ENCODE data around the gene SORCS3. TPM values are rescaled to one million over a fixed set of nuclear protein-coding genes. Genes with fewer than 3 reads are reported as not detected.
"Not testable (repeated sequence)": the region's sequence is repeated elsewhere in the genome, so short reads cannot be mapped to it uniquely, and the experiment has no call there.

Gene SORCS3
- total RNA-seq, 1 donor from 2014 or later = not detected

DNA sequence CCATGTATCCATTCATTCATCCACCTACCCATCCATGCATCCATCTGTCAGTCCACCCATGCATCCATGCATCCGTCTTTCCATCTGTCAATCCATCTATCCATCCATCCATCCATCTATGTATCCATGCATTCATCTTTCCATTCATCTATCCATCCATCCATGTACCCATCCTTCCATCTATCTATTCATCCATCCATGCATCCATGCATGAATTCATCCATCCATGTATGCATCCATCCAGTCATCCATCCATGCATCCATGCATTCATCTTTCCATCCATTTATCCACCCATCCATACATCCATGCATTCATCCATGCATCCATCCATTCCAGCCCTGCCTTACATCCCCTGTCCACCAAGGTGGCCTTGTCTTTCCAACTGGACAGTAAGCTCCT, 45.7 kb downstream of the SORCS3 start:
- Mint-ChIP-seq H3K4me3 (no peak overlapping the region), H3K9me3 (no peaks in the 10 kb centered on the region), H3K27me3 (ENCODE audit: insufficient read depth) (no peaks in the 10 kb centered on the region), H3K36me3 (ENCODE audit: low read depth) (no peaks in the 10 kb centered on the region), H3K27ac (no peak overlapping the region), H3K4me1 (ENCODE audit: low read depth) (no peaks in the 10 kb centered on the region)
- intact Hi-C loops (cut with micrococcal nuclease) = no loop called here
- DNase-seq (ENCODE audit: low spot score) = no peak

DNA sequence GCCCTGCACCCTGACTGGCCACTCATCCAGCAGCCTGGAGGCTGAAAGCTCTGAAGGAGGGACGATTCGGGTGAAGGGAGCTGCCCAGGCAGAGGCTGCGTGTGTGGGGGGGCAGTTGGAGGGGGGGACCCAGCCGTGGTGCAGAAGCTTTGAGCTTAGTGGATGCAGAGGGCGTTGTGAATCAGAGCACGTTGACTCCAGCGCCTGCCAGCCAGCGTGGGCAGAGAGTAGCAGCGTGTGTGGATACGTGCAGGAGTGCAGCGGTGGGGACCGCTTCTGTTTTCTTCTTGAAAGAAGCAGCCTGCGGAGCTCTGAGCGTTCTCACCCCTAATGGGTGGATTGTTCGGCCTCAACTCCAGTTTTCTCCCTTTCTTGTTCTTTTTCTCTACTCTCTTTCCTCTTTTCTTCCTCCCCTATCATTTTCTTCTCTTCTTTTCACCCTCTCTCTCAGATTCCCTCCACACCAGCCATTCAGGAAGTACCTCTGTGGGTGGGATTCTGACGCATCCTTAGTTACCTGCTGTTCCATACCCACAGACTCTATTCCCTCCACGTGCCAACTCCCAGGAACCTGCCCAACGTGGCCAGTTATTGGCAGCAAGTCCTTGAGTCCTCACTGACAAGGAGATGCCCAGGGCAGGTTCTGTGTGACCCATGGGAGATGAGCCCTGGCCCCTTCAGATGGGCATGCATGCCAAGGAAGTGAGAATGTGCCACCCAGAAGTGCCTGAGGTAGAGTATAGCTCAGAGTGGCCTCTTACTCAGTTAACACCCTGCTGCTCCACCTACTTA, 47.4 kb downstream of the SORCS3 start:
- Mint-ChIP-seq H3K27ac (no peak overlapping the region), H3K4me3 (no peak overlapping the region), H3K4me1 (ENCODE audit: low read depth) (no peaks in the 10 kb centered on the region), H3K9me3 (no peaks in the 10 kb centered on the region), H3K27me3 (ENCODE audit: insufficient read depth) (no peaks in the 10 kb centered on the region), H3K36me3 (ENCODE audit: low read depth) (no peaks in the 10 kb centered on the region)
- intact Hi-C loops (cut with micrococcal nuclease) = no loop called here
- no peak for DNase-seq (ENCODE audit: low spot score)

DNA sequence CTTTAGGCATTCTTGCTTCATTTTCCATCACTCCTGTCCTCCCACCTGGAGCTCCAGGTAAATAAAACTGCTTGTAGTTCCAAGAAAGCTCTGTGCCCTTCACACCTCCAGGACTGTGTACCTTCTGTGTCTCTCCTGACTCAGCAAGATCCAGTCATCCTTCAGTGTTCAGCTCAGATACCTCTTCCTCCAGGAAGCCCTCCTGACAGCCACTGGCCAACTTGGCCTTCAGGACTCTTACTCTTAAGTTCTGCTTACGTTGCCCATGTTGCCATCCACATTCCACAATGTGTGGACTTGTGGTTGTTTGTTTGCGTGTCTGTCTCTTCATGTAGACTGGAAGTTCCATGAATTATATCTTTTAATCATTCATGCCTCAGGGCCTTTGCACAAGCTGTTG, 48.0 kb downstream of the SORCS3 start:
- DNase-seq (ENCODE audit: low spot score) = no peak
- no peaks in the 10 kb centered on the region for H3K4me1 Mint-ChIP-seq (ENCODE audit: low read depth)
- H3K9me3 Mint-ChIP-seq = no peaks in the 10 kb centered on the region
- H3K27ac Mint-ChIP-seq = no peak overlapping the region
- no peaks in the 10 kb centered on the region for H3K36me3 Mint-ChIP-seq (ENCODE audit: low read depth)
- no peak overlapping the region for H3K4me3 Mint-ChIP-seq
- intact Hi-C loops (cut with micrococcal nuclease) = no loop called here
- H3K27me3 Mint-ChIP-seq (ENCODE audit: insufficient read depth) = no peaks in the 10 kb centered on the region

GRCh38 chr10:104689547-104689946, 48.5 kb downstream of the SORCS3 start:
- Mint-ChIP-seq H3K27ac (no peak overlapping the region), H3K4me3 (no peak overlapping the region), H3K36me3 (ENCODE audit: low read depth) (no peaks in the 10 kb centered on the region), H3K27me3 (ENCODE audit: insufficient read depth) (no peaks in the 10 kb centered on the region), H3K9me3 (no peaks in the 10 kb centered on the region), H3K4me1 (ENCODE audit: low read depth) (no peaks in the 10 kb centered on the region)
- no peak for DNase-seq (ENCODE audit: low spot score)
- intact Hi-C loops (cut with micrococcal nuclease) = no loop called here

DNA sequence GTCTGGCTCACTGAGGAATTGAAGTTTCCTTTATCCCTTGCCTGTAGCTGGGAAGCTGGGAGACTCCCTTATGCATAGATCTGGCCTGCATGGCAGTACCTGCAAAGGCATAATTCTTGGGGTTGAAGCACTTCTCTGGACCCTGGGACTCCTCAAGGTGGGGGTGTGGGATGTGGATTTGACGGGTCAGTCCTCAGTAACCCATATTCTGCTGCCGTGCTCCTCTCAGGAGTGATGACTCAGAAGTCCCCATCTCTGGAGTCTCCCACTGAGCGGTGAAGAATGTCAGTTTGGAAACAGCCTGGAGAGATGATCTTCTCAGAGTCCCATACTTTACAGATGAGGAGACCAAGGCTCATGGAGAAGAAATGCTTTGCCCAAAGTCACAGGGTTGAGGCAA, 49.0 kb downstream of the SORCS3 start:
- Mint-ChIP-seq H3K27me3 (ENCODE audit: insufficient read depth) (no peaks in the 10 kb centered on the region), H3K4me1 (ENCODE audit: low read depth) (no peaks in the 10 kb centered on the region), H3K9me3 (no peaks in the 10 kb centered on the region), H3K4me3 (no peak overlapping the region), H3K27ac (no peak overlapping the region), H3K36me3 (ENCODE audit: low read depth) (no peaks in the 10 kb centered on the region)
- intact Hi-C loops (cut with micrococcal nuclease) = no loop called here
- DNase-seq (ENCODE audit: low spot score) = no peak

DNA sequence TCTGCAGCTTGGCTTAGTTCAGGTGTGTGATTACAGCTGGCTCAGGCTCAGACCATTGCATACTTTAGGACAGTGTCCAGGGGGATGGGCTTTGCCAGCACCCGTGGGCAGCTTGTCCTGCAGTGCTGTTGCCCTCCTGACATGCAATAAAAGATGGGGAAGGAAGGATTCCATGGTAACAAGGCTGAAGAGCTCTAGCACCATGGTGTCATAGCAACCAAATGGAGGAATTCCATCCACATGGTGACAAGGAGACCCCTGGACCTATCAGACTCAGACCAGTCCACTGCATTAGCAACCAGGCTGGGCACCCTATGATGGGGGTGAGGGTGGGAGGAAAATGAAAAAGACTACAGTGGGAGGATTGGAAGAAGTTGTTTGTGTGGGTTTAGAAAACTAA, 49.9 kb downstream of the SORCS3 start:
- no peak for DNase-seq (ENCODE audit: low spot score)
- no peaks in the 10 kb centered on the region for H3K36me3 Mint-ChIP-seq (ENCODE audit: low read depth)
- no peaks in the 10 kb centered on the region for H3K9me3 Mint-ChIP-seq
- intact Hi-C loops (cut with micrococcal nuclease) = no loop called here
- no peak overlapping the region for H3K4me3 Mint-ChIP-seq
- H3K27ac Mint-ChIP-seq = no peak overlapping the region
- H3K4me1 Mint-ChIP-seq (ENCODE audit: low read depth) = no peaks in the 10 kb centered on the region
- H3K27me3 Mint-ChIP-seq (ENCODE audit: insufficient read depth) = no peaks in the 10 kb centered on the region

GRCh38 chr10:104694074-104694473, 53.0 kb downstream of the SORCS3 start:
- Mint-ChIP-seq H3K4me1 (ENCODE audit: low read depth) (no peaks in the 10 kb centered on the region), H3K27ac (no peak overlapping the region), H3K27me3 (ENCODE audit: insufficient read depth) (no peaks in the 10 kb centered on the region), H3K9me3 (no peaks in the 10 kb centered on the region), H3K4me3 (no peak overlapping the region), H3K36me3 (ENCODE audit: low read depth) (no peaks in the 10 kb centered on the region)
- intact Hi-C loops (cut with micrococcal nuclease) = no loop called here
- DNase-seq (ENCODE audit: low spot score) = no peak

- H3K9me3 Mint-ChIP-seq; H3K4me1 Mint-ChIP-seq (ENCODE audit: low read depth); H3K36me3 Mint-ChIP-seq (ENCODE audit: low read depth); H3K27ac Mint-ChIP-seq; H3K27me3 Mint-ChIP-seq (ENCODE audit: insufficient read depth); H3K4me3 Mint-ChIP-seq; DNase-seq (ENCODE audit: low spot score); intact Hi-C loops (cut with micrococcal nuclease): not testable (repeated sequence)
Measured at GRCh38 chr10:104703262-104703661, 62.2 kb downstream of the SORCS3 start.

GRCh38 chr10:104706886-104707285, 65.8 kb downstream of the SORCS3 start:
- H3K27me3 Mint-ChIP-seq (ENCODE audit: insufficient read depth) = peaks cover 8% of the 10 kb centered on the region
- intact Hi-C loops (cut with micrococcal nuclease) = no loop called here
- no peaks in the 10 kb centered on the region for H3K4me1 Mint-ChIP-seq (ENCODE audit: low read depth)
- no peak overlapping the region for H3K4me3 Mint-ChIP-seq
- no peak overlapping the region for H3K27ac Mint-ChIP-seq
- H3K9me3 Mint-ChIP-seq = no peaks in the 10 kb centered on the region
- H3K36me3 Mint-ChIP-seq (ENCODE audit: low read depth) = no peaks in the 10 kb centered on the region
- DNase-seq (ENCODE audit: low spot score) = no peak

GRCh38 chr10:104707602-104708459, 66.7 kb downstream of the SORCS3 start:
- H3K36me3 Mint-ChIP-seq (ENCODE audit: low read depth) = no peaks in the 10 kb centered on the region
- no peak overlapping the region for H3K4me3 Mint-ChIP-seq
- peaks cover 8% of the 10 kb centered on the region for H3K27me3 Mint-ChIP-seq (ENCODE audit: insufficient read depth)
- H3K27ac Mint-ChIP-seq = no peak overlapping the region
- DNase-seq (ENCODE audit: low spot score) = no peak
- H3K4me1 Mint-ChIP-seq (ENCODE audit: low read depth) = no peaks in the 10 kb centered on the region
- no peaks in the 10 kb centered on the region for H3K9me3 Mint-ChIP-seq
- intact Hi-C loops (cut with micrococcal nuclease) = no loop called here

DNA sequence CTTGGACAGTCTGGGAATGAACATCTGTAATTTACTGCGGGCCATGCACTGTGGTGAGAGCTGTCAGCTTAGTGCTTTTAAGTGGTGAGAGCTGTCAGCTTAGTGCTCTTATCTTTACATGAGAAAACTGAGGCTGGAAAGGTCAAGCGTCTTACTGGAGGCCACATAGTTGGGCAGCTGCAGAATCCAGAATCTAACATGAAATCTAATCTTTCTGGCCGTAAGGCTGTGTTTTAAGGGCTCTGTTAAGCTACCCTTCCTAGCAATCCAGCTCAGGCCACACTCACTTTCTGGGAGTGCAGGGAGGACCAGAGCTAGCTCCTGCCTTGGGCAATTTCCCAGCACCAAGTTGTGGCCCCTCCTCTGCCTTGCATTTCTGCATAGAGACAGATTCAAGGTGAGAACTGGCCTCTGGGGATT, 70.2 kb downstream of the SORCS3 start:
- intact Hi-C loops (cut with micrococcal nuclease) = no loop called here
- H3K27ac Mint-ChIP-seq = no peak overlapping the region
- H3K4me3 Mint-ChIP-seq = no peak overlapping the region
- no peaks in the 10 kb centered on the region for H3K36me3 Mint-ChIP-seq (ENCODE audit: low read depth)
- no peak for DNase-seq (ENCODE audit: low spot score)
- no peaks in the 10 kb centered on the region for H3K4me1 Mint-ChIP-seq (ENCODE audit: low read depth)
- H3K27me3 Mint-ChIP-seq (ENCODE audit: insufficient read depth) = peaks cover 10% of the 10 kb centered on the region
- H3K9me3 Mint-ChIP-seq = no peaks in the 10 kb centered on the region

GRCh38 chr10:104730593-104730992, 89.5 kb downstream of the SORCS3 start:
- H3K36me3 Mint-ChIP-seq (ENCODE audit: low read depth); intact Hi-C loops (cut with micrococcal nuclease); H3K4me1 Mint-ChIP-seq (ENCODE audit: low read depth); H3K9me3 Mint-ChIP-seq; H3K27me3 Mint-ChIP-seq (ENCODE audit: insufficient read depth); H3K27ac Mint-ChIP-seq; DNase-seq (ENCODE audit: low spot score); H3K4me3 Mint-ChIP-seq: not testable (repeated sequence)

DNA sequence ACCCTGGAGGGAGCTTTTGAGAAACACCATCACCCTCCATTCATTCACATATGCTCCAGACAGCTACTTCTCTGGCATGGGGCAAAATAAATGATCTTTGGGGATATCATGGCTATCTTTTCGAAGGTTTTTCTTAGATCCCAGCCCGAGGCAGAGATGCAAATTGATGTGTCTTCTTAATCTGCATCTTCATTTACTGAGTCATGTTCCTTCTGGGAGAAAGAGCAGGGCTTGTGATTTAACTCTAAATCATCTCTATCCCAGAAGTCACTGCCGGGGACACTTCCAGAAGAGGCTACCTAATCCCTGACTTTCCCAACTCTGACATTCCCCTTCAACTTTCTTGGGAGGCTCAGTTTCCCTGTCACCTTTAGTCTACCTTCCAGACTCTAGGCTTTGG, 90.1 kb downstream of the SORCS3 start:
- Mint-ChIP-seq H3K9me3 (no peaks in the 10 kb centered on the region), H3K27me3 (ENCODE audit: insufficient read depth) (peaks cover 5% of the 10 kb centered on the region), H3K4me1 (ENCODE audit: low read depth) (no peaks in the 10 kb centered on the region), H3K36me3 (ENCODE audit: low read depth) (no peaks in the 10 kb centered on the region), H3K27ac (no peak overlapping the region), H3K4me3 (no peak overlapping the region)
- intact Hi-C loops (cut with micrococcal nuclease) = no loop called here
- no peak for DNase-seq (ENCODE audit: low spot score)
